C4-2B (cell line): ENCODE results near the gene IGFBPL1.

Experiments
- CTCF ChIP-seq: fragments of 450-650 bp; conservative IDR thresholded peaks from 2 replicates; pipeline ENCODE4 v1.5.1; 2017; ENCODE audit warnings: mild to moderate bottlenecking
- ZFX ChIP-seq: fragments of 450-650 bp; IDR thresholded peaks from 2 replicates; pipeline ENCODE4 v1.6.1; 2017

DNA sequence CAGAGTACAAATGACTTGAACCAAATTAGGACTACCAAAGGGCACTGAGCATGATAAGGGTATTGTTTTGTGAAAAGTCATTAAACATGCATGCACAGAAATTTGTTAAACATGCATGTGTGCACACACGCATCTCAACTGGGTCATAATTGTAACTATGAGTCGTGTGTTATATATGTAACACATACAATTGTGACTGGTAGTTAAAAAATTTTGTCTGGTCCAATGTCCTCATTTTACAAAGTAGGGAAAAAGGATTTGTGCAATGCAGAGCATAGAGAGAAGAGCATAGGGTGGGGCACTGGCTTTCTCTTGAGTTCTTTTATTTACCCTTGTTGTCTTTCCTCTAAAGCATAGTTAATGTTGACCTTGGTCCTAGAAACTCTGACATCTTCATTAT lies 19.3 kb upstream of the IGFBPL1 start:
- TF ChIP-seq CTCF, result no peak
- TF ChIP-seq ZFX, result no peak
